Adrenal gland (tissue), 5 donors: ENCODE results near the gene PDIK1L.
A peak's percentile ranks its signal among the peaks of the same experiment; 100 is the strongest.
"Not testable (repeated sequence)": the region's sequence is repeated elsewhere in the genome, so short reads cannot be mapped to it uniquely, and the experiment has no call there.

ENCODE experiments used
- CTCF ChIP-seq, 6 experiments: fragments of 450-650 bp in 4 of 6; fragments of 200-600 bp in 2 of 6; sonication (generic) in 1 of 6; IDR thresholded peaks; 1 replicate in 5 of 6; 2 replicates in 1 of 6; pipeline versions ENCODE4 v1.5.1 to v1.8.0; 2016 to 2021; ENCODE audit warnings: antibody characterized with exemption in 6 of 6, mild to moderate bottlenecking in 2 of 6, moderate library complexity in 1 of 6
- POLR2A ChIP-seq, 2 donors: fragments of 450-650 bp; IDR thresholded peaks; one replicate each; pipeline ENCODE4 v1.6.1; 2017; ENCODE audit warnings: antibody characterized with exemption in 2 of 2, mild to moderate bottlenecking in 2 of 2, moderate library complexity in 1 of 2
- donor health status: DM: no; HTN: no; CAD: no.

DNA sequence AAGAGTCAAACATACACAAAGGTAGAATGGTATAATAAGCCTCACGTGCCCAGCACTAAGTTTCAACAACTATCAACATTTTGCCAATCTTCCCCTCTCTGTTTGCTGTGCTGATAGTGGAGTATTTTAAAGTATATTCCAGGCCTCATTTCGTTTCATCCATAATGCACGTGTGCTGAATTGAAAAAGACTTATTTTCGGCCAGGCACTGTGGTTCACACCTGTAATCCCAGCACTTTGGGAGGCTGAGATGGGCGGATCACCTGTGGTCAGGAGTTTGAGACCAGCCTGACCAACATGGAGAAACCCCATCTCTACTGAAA is 6.4 kb upstream of the PDIK1L start:
- peak in 1 of 6 experiments; percentile 9 for TF ChIP-seq CTCF (IDR thresholded peaks at IDR 0.05)
- not testable (repeated sequence) for TF ChIP-seq POLR2A (IDR thresholded peaks at IDR 0.05)
